ENCODE measurements around the gene TMEM191C.
"Not testable (repeated sequence)": the region's sequence is repeated elsewhere in the genome, so short reads cannot be mapped to it uniquely, and the experiment has no call there.

TMEM191C gene

GRCh38 chr22:21473664-21474063 lies 6.5 kb downstream of the TMEM191C start:
- not testable (repeated sequence) for DNase-seq

DNA sequence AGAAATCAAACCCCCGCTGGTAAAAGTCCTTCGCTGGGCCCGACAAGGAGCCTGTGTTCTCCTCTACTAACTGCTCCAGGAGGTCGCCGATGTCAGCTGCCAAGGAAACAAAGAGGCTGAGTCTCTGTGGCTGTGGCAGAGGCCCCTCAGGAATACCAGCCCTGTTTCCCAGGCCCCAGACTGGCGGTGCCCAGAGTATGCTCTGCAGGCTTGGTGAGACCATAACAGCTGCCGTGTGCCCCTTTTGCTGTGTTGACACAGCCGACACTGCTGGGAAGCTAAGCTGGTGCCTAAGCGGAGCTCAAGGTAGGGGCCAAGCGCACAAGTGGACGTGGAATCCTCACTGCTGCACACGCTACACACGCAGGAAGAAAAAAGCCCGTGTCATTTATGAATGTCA lies 16.9 kb downstream of the TMEM191C start:
- not testable (repeated sequence) for DNase-seq

DNA sequence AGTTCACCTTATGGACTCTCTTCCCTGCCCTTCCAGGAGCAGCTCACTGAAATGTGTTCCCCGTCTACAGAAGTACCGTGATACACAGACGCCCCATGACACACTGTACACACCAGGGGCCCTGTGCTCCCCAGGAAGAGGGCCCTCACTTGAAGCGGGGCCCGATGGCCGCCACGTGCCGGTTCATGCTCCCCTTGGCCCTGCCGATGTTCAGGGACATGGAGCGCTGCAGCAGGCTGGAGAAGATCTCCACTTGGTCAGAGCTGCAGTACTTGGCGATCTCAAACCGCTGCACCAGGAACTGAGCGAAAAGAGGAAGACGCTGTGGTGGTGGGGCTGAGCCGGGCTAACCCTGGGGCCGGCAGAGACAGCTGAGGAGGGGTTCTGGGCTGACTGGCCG lies 20.5 kb downstream of the TMEM191C start:
- not testable (repeated sequence) for DNase-seq

DNA sequence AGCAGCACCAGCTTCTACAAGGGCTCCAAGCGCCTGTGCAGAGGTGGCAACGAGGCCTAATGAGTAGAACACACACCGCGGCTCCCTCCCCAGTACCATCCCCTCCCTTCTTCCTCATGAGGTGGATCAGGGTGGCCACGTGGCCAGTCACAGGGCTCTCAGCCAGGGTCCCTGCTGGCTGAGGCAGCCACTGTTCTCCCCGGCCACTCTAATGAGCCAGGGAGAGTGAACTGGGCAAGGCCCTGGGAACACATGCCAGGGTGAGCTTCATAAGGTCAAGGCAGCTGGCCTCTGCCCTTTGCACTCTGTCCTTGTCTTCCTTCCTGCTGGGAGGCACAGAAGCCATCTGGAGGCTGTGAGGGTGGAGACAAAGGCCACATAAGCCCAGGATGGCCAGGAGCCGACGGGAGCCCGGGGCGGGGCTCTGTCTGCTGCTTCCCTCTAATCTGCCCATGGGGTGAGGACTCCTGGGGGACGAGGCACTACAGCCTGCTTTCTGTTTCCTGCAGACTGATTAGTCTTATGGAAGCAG lies 22.0 kb downstream of the TMEM191C start:
- not testable (repeated sequence) for DNase-seq

- DNase-seq: not testable (repeated sequence)
Measured at GRCh38 chr22:21490556-21490955, 23.4 kb downstream of the TMEM191C start.

DNA sequence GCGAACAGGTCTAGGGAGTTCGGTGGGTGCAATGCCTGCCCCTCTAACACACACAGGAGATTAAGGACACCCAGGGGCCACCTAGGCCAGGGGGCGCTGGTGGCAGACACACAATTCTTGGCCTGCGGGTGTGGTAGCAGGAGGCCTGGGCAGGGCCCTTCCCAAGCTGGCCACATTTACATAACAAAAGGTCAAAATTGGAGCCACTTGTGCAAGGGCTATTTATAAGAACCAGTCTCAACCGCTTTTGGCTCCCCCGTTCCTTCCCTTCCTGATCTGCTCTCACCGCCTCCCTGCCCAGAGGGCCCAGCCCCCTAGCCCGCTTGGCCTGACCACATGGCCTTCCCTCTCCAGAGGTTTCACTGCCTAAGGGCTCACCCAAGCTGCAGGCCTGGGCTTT lies 25.1 kb downstream of the TMEM191C start:
- not testable (repeated sequence) for DNase-seq

- not testable (repeated sequence) for DNase-seq
Measured at GRCh38 chr22:21493789-21494782, 26.9 kb downstream of the TMEM191C start.

DNA sequence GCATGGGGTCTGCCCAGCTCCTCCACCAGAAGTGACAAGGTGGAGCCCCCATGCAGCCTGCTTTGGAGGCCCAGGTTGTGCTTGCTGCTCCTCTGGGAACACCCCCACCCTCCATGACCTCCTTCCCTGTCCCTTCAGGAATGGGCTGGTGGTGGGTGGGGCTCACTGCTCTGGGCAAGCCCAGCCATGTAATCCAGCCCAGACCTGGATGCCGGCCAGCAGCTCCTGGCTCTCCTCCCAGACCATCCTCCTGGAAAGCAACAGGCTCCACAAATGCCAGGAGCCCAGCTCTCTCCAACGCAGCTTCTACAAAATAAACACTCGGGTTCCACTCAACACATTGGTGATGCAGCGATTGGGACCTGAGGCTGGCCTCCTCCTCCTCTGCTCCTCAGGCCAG lies 30.8 kb downstream of the TMEM191C start:
- DNase-seq: not testable (repeated sequence)

GRCh38 chr22:21498489-21498888 lies 31.3 kb downstream of the TMEM191C start:
- not testable (repeated sequence) for DNase-seq

GRCh38 chr22:21499623-21500506 lies 32.7 kb downstream of the TMEM191C start:
- not testable (repeated sequence) for DNase-seq

- not testable (repeated sequence) for DNase-seq
Measured at GRCh38 chr22:21510397-21510796, 43.2 kb downstream of the TMEM191C start.

- DNase-seq: not testable (repeated sequence)
Measured at GRCh38 chr22:21512022-21512421, 44.8 kb downstream of the TMEM191C start.

DNA sequence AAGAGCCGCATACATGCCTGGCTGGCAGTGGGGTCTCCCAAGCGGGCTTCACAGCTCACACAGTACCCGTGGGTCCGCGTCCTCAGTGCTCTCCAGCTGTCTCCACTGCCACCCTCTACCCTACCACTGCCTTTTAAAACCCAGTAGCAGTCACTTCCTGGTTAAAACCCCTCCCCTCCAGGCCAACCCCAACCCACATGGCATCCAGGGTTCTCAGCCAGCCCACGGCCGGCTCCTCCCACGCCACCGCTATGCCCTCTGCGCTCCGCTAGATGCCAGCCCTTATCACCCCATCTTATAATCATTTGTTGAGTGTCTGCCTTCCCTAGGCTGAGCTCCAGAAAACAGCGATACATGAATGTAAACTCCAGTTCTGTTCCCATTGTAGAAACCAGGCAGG lies 46.9 kb downstream of the TMEM191C start:
- not testable (repeated sequence) for DNase-seq

DNA sequence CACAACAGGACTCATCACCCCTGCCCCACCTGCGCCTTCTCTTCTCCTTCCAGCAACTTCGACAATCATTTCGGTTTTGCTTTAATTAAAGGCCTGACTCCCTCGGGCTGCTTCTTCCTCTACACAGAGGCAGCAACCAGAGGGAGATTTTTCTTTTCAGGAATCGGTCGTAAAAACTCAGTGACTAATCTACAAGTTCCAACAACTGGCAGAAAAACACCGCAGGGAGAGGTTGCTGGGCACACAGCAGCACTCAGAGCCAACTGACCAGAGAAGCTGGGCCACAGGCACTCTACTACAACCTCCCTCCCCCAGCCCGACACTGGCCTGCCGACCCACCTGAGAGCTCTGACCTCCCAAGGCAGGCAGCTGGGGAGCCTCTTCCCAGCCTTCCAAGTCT lies 48.0 kb downstream of the TMEM191C start:
- not testable (repeated sequence) for DNase-seq

DNA sequence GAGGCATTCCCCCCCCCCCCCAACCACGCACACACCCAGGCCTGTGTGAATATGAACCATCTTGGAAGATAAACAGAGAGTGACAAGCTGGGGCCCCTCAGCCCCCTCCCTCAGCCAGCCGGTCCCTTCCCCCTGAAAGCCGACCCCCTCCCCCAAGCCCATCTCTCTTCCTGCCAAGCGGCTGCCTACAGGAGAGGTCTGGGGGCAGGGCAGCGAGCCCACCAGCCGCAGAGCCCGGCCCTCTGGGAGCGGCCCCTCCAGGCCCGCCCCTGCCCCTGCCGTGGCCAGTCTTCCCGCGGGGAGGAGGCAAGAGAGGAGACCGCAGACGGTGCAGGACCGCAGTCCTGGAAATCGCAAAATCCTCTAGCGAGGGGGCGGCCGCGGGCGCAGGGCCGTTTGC lies 49.3 kb downstream of the TMEM191C start:
- not testable (repeated sequence) for DNase-seq

DNA sequence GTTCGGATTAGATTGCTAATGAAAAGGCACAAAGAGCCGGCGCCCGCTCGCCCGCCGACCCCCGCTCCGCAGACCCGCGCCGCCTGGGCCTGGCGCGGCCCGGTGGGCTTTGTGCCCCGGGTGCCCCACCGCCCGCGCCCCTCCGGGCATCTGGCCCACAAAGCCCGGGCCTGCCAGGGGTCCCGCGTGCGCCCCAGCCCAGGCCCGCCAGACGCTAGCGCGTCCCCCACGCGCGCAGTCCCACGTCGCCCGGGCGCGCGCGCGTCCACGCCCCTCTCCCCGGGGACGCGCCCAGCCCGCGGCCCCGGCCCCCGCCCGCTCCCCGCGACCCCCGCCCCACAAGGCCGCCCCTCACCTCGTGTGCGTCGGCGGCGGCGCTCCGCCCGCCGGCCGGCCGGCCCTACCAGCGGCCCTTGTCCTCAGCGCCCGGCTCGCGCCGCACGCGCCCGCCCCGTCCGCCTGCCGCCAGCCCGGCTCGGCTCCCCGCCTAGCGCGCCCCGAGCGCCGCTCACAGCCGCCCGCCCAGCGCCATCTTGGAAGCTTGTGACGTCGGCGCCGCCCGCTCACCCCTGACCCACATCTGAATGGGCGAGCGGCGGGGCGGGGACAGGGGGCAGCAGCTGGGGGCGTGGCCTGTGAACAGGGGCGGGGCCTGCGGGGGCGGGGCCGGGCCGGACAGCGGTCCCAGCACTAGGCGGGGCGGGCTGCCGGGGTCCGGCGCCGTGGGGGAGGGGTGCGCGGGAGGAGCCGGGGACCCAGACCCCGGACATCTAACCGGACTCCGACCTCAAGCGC lies 50.0 kb downstream of the TMEM191C start:
- peak in 1 of 2 donors; percentile 62 for DNase-seq
